Left lobe of liver (tissue), 2 donors: ENCODE measurements around the gene PCDHGB5. TPM values are rescaled to one million over a fixed set of nuclear protein-coding genes. Genes with fewer than 3 reads are reported as not detected.
"Not testable (repeated sequence)": the region's sequence is repeated elsewhere in the genome, so short reads cannot be mapped to it uniquely, and the experiment has no call there.

Experiments
- ATAC-seq: fragments of 200-7000 bp; cut with Tn5 transposase; one replicate; pipeline ENCODE4 v1.9.1; 2020; ENCODE audit warnings: mild to moderate bottlenecking, moderate library complexity
- DNase-seq: peaks from one replicate; pipeline ENCODE4 v3.0.0-alpha.2; 2020; ENCODE audit warnings: low spot score
- total RNA-seq: library from RNA; stranded (reverse); gene quantifications from one replicate; pipeline ENCODE4 v1.2.1, GENCODE V29; 2021
- donor health status: DM: no; HTN: no; CAD: no; lungs with moderate emphysema.
- donor health status: DM: no; HTN: yes; CAD: no.

The PCDHGB5 gene
- total RNA-seq, 1 donor from 2014 or later, result 4.2 TPM

DNA sequence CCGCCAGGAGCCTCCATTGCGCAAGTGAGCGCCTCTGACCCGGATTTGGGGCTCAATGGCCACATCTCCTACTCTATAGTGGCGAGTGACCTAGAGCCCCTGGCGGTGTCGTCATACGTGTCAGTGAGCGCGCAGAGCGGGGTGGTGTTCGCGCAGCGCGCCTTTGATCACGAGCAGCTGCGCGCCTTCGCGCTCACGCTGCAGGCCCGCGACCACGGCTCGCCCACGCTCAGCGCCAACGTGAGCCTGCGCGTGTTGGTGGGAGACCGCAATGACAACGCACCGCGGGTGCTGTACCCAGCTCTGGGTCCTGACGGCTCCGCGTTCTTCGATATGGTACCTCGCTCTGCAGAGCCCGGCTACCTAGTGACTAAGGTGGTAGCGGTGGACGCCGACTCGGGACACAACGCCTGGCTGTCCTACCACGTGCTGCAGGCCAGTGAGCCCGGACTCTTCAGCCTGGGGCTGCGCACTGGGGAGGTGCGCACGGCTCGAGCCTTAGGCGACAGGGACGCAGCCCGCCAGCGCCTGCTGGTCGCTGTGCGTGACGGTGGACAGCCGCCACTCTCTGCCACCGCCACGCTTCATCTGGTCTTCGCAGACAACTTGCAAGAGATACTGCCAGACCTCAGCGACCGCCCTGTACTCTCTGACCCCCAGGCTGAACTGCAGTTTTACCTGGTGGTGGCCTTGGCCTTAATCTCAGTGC, 12.0 kb downstream of the PCDHGB5 start:
- no peak for ATAC-seq
- DNase-seq, result no peak

GRCh38 chr5:141411575-141411974, 13.8 kb downstream of the PCDHGB5 start:
- ATAC-seq (no peak), DNase-seq (no peak)

GRCh38 chr5:141412854-141413539, 15.2 kb downstream of the PCDHGB5 start, which contains the start of gene PCDHGA10:
Gene PCDHGA10, plus strand, starts transcription at chr5:141412987. Its CDS starts 189 bp downstream, at chr5:141413176.
- ATAC-seq, result peak; percentile 88
- peak; percentile 62 for DNase-seq

- DNase-seq, result no peak
- ATAC-seq, result peak; percentile 60
Measured at GRCh38 chr5:141413540-141414069, 15.9 kb downstream of the PCDHGB5 start.

- not testable (repeated sequence) for DNase-seq, ATAC-seq
Measured at GRCh38 chr5:141414548-141415274, 17.0 kb downstream of the PCDHGB5 start.

- DNase-seq, ATAC-seq: not testable (repeated sequence)
Measured at GRCh38 chr5:141415275-141415618, 17.5 kb downstream of the PCDHGB5 start.

- ATAC-seq, result peak; percentile 75
- peak; percentile 61 for DNase-seq
Measured at GRCh38 chr5:141417494-141418172, 19.9 kb downstream of the PCDHGB5 start, which contains the start of gene PCDHGB7. Gene PCDHGB7, plus strand, starts transcription at chr5:141417677. Its CDS starts 183 bp downstream, at chr5:141417860.

- ATAC-seq, result no peak
- no peak for DNase-seq
Measured at GRCh38 chr5:141419074-141419880, 21.5 kb downstream of the PCDHGB5 start.

GRCh38 chr5:141420855-141421488, 23.2 kb downstream of the PCDHGB5 start, which contains the start of gene PCDHGA11:
Gene PCDHGA11, plus strand, starts transcription at chr5:141421051. Its CDS starts 177 bp downstream, at chr5:141421228.
- ATAC-seq, result peak; percentile 59
- no peak for DNase-seq

- no peak for DNase-seq
- ATAC-seq, result no peak
Measured at GRCh38 chr5:141421489-141421855, 23.7 kb downstream of the PCDHGB5 start.

DNA sequence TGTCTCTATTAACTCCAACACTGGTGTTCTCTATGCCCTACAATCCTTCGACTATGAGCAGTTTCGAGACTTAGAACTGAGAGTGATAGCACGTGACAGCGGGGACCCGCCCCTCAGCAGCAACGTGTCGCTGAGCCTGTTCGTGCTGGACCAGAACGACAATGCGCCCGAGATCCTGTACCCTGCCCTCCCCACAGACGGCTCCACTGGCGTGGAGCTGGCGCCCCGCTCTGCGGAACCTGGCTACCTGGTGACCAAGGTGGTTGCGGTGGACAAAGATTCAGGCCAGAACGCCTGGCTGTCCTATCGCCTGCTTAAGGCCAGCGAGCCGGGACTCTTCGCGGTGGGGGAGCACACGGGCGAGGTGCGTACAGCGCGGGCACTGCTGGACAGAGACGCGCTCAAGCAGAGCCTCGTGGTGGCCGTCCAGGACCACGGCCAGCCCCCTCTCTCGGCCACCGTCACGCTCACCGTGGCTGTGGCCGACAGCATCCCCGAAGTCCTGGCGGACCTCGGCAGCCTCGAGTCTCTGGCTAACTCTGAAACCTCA, 25.1 kb downstream of the PCDHGB5 start:
- ATAC-seq, result no peak

DNA sequence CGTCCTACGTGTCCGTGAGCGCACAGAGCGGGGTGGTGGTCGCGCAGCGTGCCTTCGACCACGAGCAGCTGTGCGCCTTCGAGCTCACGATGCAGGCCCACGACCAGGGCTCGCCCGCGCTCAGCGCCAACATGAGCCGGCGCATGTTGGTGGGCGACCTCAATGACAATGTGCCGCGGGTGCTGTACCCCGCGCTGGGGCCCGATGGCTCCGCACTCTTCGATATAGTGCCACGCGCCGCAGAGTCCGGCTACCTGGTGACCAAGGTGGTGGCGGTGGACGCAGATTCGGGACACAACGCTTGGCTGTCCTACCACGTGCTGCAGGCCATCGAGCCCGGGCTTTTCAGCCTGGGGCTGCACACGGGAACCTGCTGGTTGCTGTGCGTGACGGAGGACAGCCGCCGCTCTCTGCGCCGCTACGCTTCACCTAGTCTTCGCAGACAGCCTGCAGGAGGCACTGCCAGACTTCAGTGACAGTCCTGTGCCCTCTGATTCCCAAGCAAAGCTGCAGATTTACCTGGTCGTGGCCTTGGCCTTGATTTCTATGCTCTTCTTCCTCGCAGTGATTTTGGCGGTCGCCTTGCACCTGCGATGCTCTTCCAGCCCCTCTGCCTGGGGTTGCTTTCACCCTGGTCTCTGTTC, 30.2 kb downstream of the PCDHGB5 start:
- ATAC-seq (no peak), DNase-seq (no peak)

More for the DNA sequence above, 25.1 kb downstream of the PCDHGB5 start:
- no peak for DNase-seq

DNA sequence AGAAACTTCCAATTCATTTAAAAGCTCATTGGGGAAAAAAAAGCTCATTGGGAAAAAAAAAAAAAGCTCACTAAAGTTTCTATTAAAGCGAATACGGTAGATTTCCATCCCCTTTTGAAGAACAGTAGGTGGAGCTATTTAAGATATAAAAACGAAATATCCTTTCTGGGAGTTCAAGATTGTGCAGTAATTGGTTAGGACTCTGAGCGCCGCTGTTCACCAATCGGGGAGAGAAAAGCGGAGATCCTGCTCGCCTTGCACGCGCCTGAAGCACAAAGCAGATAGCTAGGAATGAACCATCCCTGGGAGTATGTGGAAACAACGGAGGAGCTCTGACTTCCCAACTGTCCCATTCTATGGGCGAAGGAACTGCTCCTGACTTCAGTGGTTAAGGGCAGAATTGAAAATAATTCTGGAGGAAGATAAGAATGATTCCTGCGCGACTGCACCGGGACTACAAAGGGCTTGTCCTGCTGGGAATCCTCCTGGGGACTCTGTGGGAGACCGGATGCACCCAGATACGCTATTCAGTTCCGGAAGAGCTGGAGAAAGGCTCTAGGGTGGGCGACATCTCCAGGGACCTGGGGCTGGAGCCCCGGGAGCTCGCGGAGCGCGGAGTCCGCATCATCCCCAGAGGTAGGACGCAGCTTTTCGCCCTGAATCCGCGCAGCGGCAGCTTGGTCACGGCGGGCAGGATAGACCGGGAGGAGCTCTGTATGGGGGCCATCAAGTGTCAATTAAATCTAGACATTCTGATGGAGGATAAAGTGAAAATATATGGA, 32.8 kb downstream of the PCDHGB5 start, which contains the start of gene PCDHGA12:
Gene PCDHGA12 (plus strand): TSS at position 176 of the 782 bp plus-strand sequence. CDS start 253 bp downstream, at position 429.
- DNase-seq (no peak), ATAC-seq (peak; percentile 68)

- no peak for DNase-seq
- ATAC-seq, result no peak
Measured at GRCh38 chr5:141431286-141431685, 33.5 kb downstream of the PCDHGB5 start.

- not testable (repeated sequence) for ATAC-seq, DNase-seq
Measured at GRCh38 chr5:141432308-141432707, 34.6 kb downstream of the PCDHGB5 start.

DNA sequence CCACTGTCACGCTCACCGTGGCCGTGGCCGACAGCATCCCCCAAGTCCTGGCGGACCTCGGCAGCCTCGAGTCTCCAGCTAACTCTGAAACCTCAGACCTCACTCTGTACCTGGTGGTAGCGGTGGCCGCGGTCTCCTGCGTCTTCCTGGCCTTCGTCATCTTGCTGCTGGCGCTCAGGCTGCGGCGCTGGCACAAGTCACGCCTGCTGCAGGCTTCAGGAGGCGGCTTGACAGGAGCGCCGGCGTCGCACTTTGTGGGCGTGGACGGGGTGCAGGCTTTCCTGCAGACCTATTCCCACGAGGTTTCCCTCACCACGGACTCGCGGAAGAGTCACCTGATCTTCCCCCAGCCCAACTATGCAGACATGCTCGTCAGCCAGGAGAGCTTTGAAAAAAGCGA, 35.0 kb downstream of the PCDHGB5 start:
- not testable (repeated sequence) for DNase-seq, ATAC-seq

DNA sequence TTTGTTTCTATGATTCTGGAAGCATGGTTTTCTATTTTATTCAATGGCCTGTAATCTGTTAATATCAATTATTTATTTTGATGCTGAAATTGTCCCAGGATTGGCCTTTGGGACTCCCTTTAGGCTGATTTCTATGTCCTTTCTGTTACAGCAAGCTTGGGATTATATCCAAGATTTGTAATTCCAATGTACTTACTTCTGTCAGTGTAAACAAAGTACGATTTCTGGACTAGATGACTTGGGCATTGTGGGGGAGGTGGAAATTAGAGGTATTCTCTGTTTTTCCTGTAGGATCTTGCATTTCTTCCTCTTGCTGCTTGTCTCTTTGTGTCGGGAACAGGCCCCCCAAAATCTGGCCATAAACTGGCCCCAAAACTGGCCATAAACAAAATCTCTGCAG, 36.3 kb downstream of the PCDHGB5 start:
- ATAC-seq (no peak), DNase-seq (no peak)
